Raji (cell line): ENCODE measurements around the gene RBM15B.

Experiments used
- POLR2A ChIP-seq: IDR thresholded peaks from 2 replicates; pipeline ENCODE4 v1.6.1; 2011; ENCODE audit warnings: low read depth, low read length, control low read depth; ENCODE audit not compliant: insufficient read depth

RBM15B gene

GRCh38 chr3:51397392-51397791 lies 6.3 kb downstream of the RBM15B start:
- no peak for TF ChIP-seq POLR2A

DNA sequence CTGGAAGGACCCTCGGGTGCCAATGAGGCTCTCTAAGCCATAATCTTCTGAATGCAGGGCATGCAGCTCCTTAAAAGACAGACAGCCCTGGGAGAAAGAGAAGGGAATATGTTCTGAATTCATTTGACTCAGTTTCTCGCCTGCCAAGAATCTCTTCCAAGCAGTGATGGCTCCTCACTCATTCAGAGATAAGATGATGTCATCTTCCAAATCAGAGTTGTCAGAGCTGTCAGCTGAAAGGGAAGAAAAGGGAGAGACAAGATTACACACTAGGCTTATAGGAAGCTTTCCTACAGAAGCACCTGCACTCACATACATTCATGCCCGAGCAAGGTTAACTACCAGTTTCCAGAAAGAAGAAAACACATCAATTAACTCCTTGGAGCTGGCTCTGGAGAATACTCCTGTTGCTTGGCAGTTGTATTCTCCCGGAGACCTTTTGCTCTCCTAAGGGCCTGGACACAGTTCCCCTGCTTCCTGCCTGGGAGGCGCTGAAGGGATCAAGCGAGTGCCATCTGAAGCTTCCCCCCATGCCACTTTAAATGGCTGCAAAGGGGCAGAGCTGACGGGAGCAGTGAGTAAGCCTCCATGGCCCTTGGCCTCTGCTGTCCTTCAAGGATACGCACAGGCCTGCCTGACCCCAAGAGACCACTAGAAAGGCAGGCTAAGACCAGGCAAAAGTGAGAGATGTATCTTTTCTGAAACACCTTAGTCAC lies 7.7 kb downstream of the RBM15B start:
- no peak for TF ChIP-seq POLR2A

- no peak for TF ChIP-seq POLR2A
Measured at GRCh38 chr3:51400166-51400565, 9.1 kb downstream of the RBM15B start.

- TF ChIP-seq POLR2A = no peak
Measured at GRCh38 chr3:51401735-51402134, 10.7 kb downstream of the RBM15B start.

DNA sequence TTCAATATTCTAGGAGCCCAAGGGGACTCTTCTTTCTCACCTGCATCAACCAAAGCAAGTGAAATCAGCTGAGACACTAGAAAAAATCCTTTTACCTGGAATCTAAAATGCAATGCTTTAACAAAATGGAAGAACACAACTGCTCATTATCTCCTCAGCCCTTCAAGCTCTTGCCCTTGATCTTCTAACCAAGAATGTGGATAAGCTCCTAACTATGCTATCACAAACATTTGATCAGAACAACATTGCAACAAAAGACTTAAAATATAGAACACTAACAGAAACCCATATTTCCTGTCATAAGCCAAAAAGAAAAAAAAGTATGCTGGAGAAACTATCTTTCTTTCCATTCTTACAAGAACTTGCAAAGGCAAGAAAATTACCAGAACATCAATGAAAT lies 12.6 kb downstream of the RBM15B start:
- no peak for TF ChIP-seq POLR2A

- no peak for TF ChIP-seq POLR2A
Measured at GRCh38 chr3:51408021-51408420, 16.9 kb downstream of the RBM15B start.

DNA sequence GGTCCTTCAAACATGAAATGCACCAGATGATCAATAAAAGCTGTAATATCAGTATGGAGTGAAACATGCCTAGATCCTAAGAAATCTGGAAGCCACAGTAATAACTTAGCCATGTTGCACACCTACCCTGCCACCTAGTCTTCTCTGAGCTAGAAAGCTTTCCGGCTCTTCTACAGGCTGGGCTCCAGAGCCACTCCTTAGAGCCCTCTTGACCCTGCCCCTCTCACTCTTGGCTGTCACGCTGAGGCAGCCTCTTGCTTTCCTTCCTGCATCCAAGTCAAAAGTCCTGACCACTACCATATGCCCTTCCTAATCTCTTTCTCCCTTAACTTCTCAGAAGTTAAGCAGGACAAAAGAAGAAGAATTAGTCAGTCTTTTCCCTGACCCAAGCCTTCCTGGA lies 17.7 kb downstream of the RBM15B start:
- no peak for TF ChIP-seq POLR2A

DNA sequence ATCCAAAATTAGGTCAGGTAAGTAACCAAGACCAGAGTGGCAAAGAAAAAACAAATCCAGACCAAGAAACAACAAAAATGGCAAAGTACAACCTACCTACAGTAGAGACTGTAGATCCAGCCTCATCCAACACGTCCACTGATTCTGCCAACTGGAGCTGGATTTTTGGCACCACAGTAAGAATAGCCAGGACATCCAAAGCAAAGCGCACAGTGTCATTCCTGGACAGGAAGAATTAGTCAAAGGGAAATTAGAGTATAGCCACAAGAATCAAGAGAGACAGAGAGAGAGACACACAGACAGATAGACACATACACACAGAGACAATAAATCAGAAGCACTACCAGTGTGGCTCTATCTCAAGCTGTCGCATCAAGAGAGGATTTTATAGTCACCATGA lies 31.1 kb downstream of the RBM15B start:
- TF ChIP-seq POLR2A = no peak

DNA sequence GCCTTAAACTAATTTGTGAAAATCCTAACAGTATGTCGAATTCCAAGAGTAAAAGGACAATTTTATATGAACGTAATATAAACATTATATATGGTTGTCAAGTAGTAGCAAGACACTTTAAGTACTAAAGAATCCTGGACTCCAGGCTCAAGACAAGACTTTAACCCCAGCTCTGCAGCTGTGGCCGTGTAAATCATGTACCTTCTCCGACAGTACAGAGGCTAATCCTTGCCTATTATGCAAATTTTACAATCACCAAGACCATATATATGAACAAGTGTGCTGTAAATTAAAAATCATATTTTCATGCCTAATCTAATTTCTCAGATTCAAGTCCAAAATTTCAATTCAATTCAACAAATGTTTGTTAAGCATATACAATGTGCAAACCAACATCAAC lies 35.8 kb downstream of the RBM15B start:
- no peak for TF ChIP-seq POLR2A

DNA sequence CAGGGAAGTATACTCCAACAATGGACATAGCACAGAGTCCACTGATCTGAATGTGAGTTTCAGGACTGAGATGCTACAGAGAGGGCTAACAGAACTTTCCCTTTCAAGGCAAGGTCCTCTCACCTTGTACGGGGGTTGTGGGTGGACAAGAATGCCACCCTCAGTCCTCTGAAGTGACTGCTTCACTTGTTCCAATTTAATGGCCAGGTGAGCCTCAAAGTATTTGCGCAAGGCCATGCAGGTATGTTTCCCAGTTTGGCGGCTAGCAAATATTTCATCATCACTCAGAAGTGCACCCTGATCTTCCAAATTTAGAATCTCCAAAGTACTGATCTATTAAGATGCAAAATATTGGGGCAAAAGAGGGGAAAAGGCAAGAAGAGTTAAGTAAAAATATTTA lies 38.1 kb downstream of the RBM15B start:
- no peak for TF ChIP-seq POLR2A

GRCh38 chr3:51434110-51434509 lies 43.0 kb downstream of the RBM15B start:
- no peak for TF ChIP-seq POLR2A

- no peak for TF ChIP-seq POLR2A
Measured at GRCh38 chr3:51434746-51435327, 43.8 kb downstream of the RBM15B start.

DNA sequence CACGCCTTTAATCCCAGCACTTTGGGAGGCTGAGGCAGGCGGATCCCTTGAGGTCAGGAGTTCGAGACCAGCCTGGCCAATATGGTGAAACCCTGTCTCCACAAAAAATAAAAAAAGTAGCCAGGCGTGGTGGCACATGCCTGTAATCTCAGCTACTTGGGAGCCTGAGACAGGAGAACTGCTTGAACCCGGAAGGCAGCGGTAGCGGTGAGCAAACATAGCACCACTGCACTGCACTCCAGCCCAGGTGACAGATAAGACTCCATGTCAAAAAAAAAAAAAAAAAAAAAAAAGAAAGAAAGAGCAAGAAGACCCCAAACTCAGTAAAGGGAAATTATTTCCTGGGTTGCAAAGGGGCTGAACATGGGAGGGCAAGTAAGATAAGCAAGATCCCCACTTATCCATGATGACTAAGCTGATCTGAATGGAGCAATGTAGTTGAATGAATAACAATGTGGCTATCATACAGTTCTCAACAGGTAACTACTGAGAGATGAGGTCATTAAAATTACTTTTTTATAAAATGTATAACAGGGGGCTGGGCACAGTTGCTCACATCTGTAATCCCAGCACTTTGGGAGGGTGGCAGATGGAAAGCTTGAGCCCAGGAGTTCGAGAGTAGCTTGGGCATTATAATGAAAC lies 46.0 kb downstream of the RBM15B start:
- no peak for TF ChIP-seq POLR2A

DNA sequence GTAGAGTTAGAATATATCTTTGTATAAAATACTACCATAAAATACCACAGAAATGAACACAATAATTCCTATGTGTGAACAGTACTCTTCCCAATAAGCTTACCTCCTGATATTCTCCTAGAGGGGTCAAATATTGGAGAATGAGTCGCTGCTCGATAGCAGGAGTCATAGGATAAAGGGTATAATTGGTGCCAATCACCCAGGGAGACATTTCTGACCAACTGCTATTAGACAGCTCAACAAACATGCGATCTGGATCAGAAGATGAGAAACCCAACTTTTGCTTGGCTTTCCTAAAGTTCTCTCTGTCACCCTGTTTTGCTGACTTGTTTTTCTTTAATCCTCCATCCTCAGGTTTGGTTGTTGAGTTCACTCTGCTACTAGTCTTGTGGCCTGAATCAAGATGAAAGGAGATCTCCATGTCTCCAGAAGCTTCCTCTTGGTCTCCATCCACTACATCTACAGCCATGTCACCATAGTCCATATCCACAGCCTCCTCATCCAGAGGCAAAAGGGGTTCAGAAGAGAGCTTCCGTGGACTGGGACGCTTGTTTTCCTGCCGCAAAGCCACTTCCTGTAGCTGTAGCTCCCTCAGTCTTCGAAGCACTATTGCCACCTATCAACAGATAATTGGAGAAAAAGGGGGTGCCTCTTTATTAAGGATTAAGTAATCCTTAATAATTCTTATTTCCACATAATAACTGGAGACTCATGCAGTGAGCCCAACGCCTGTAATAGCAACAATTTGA lies 50.4 kb downstream of the RBM15B start:
- TF ChIP-seq POLR2A = no peak

DNA sequence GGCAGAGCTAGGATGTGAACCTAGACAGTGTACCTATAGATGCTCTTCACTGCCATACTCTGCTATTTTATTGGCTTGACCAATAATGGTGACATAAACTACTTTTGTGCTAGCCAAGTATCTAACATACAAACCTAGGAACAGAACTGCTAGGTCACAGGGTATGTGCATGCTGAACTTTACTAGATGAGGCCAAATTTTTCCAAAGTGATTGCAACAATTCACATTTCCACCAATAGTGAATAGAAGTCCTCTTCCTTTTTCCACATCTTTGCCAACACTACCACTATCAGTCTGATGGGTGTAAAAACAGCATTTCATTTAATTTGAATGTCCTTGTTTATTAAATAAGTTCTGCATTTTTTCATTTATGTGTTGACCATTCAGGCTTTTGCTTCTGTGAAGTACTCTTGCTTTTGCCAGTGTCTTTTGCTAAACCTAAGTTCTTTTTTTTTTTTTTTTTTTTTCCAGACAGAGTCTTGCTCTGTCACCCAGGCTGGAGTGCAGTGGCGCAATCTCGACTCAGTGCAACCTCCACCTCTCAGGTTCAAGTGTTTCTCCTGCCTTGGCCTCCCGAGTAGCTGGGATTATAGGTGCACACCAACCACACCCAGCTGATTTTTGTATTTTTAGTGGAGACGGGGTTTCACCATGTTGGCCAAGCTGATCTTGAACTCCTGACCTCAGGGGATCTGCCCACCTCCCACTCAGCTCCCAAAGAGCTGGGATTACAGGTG lies 54.6 kb downstream of the RBM15B start:
- TF ChIP-seq POLR2A = no peak
